BLaER1 treated with 17β-estradiol and CSF1 and Interleukin-3, amounts not matched to agents 10 nM and 100 nM (cell line): ENCODE results near the gene ADIPOR1.

Experiments
- H3K27ac ChIP-seq, 11 experiments: shearing (Covaris generic); formaldehyde crosslinking; 2 replicates each; pipeline ENCODE4 v1.8.1; 2022
- H3K27me3 ChIP-seq, 11 experiments: shearing (Covaris generic); formaldehyde crosslinking; 2 replicates each; pipeline ENCODE4 v1.8.1; 2022
- H3K36me3 ChIP-seq, 11 experiments: shearing (Covaris generic); formaldehyde crosslinking; 2 replicates each; pipeline ENCODE4 v1.8.1; 2022
- H3K4me1 ChIP-seq, 10 experiments: shearing (Covaris generic); formaldehyde crosslinking; 2 replicates each; pipeline ENCODE4 v1.8.1; 2022
- H3K4me2 ChIP-seq, 11 experiments: shearing (Covaris generic); formaldehyde crosslinking; 2 replicates each; pipeline ENCODE4 v1.8.1; 2022
- H3K4me3 ChIP-seq, 10 experiments: shearing (Covaris generic); formaldehyde crosslinking; 2 replicates each; pipeline ENCODE4 v1.8.1; 2022
- H3K9ac ChIP-seq, 11 experiments: shearing (Covaris generic); formaldehyde crosslinking; 2 replicates each; pipeline ENCODE4 v1.8.1; 2022
- H3K9me3 ChIP-seq, 11 experiments: shearing (Covaris generic); formaldehyde crosslinking; replicated peaks in 1 of 11; 2 replicates each; pipeline ENCODE4 v1.8.1; 2022
- H4K20me1 ChIP-seq, 11 experiments: shearing (Covaris generic); formaldehyde crosslinking; 2 replicates each; pipeline ENCODE4 v1.8.1; 2022
- Cebpa-rat ChIP-seq, 11 experiments: shearing (Covaris generic); IDR thresholded peaks; 2 replicates each; pipeline ENCODE4 v1.8.1; 2022

Gene ADIPOR1

GRCh38 chr1:202954057-202954745 is 3.9 kb downstream of the ADIPOR1 start:
- no peak for TF ChIP-seq Cebpa-rat (IDR thresholded peaks at IDR 0.05)
- peaks cover 23 to 75% (median 62%) of the 10 kb centered on the region in 10 experiments for H3K4me1 ChIP-seq
- H3K36me3 ChIP-seq: peaks cover 27 to 71% (median 44%) of the 10 kb centered on the region in 11 experiments
- H3K9ac ChIP-seq: peak overlapping the region in 3 of 11 experiments; percentile 76 to 100 (median 80); a peak in 6 of 22 replicates
- H3K4me3 ChIP-seq: peak overlapping the region in 3 of 10 experiments; percentile 19 to 98 (median 33); a peak in 4 of 20 replicates
- H3K4me2 ChIP-seq: peak overlapping the region in 6 of 11 experiments; percentile 67 to 95 (median 90); a peak in 12 of 22 replicates
- peak overlapping the region in 6 of 11 experiments; percentile 74 to 92 (median 90); a peak in 13 of 22 replicates for H3K27ac ChIP-seq
- H3K27me3 ChIP-seq: no peaks in the 10 kb centered on the region
- H4K20me1 ChIP-seq: peaks cover 0 to 80% (median 64%) of the 10 kb centered on the region in 11 experiments; a peak in 16 of 22 replicates
- no peaks in the 10 kb centered on the region for H3K9me3 ChIP-seq

DNA sequence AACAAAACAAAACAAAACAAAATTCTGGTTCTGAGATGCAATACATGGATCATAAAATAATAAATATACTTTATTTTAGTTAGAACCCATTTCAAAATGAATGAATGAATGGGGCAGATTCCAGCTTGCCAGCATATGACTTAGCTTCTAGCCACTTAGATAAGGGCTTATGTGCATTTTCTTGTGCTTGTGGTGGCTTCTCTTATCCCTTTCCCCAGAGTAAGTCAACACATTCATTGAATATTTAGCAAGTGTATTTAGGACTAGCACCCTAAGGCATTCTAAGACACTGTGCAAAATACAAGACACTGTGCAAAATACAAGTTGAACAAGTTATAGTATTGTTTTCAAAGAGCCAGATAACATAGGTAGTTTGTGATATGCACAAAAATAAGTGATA is 4.7 kb downstream of the ADIPOR1 start:
- Histone ChIP-seq H3K4me2 (peak overlapping the region in 7 of 11 experiments; percentile 66 to 95 (median 85); a peak in 14 of 22 replicates), H3K4me3 (peak overlapping the region in 2 of 10 experiments; percentile 33 to 98; a peak in 4 of 20 replicates), H3K27ac (peak overlapping the region in 8 of 11 experiments; percentile 43 to 92 (median 86); a peak in 15 of 22 replicates)

GRCh38 chr1:202952818-202953217 is 5.3 kb downstream of the ADIPOR1 start:
- H4K20me1 ChIP-seq: peaks cover 4 to 87% (median 64%) of the 10 kb centered on the region in 11 experiments; a peak in 16 of 22 replicates
- TF ChIP-seq Cebpa-rat (IDR thresholded peaks at IDR 0.05): peak in 6 of 11 experiments; percentile 67 to 89 (median 82); a peak in 11 of 22 replicates
- H3K4me1 ChIP-seq: peaks cover 17 to 67% (median 55%) of the 10 kb centered on the region in 10 experiments
- no peaks in the 10 kb centered on the region for H3K27me3 ChIP-seq
- peak overlapping the region in 8 of 11 experiments; percentile 17 to 95 (median 83); a peak in 15 of 22 replicates for H3K4me2 ChIP-seq
- peak overlapping the region in 4 of 10 experiments; percentile 32 to 50 (median 41); a peak in 6 of 20 replicates for H3K4me3 ChIP-seq
- peaks cover 41 to 85% (median 58%) of the 10 kb centered on the region in 11 experiments for H3K36me3 ChIP-seq
- no peaks in the 10 kb centered on the region for H3K9me3 ChIP-seq
- peak overlapping the region in 7 of 11 experiments; percentile 28 to 100 (median 75); a peak in 13 of 22 replicates for H3K9ac ChIP-seq
- peak overlapping the region in 9 of 11 experiments; percentile 30 to 92 (median 84); a peak in 16 of 22 replicates for H3K27ac ChIP-seq

More for the DNA sequence above, 4.7 kb downstream of the ADIPOR1 start:
- no peak for TF ChIP-seq Cebpa-rat (IDR thresholded peaks at IDR 0.05)
- H4K20me1 ChIP-seq: peaks cover 0 to 83% (median 64%) of the 10 kb centered on the region in 11 experiments; a peak in 16 of 22 replicates
- peaks cover 35 to 79% (median 52%) of the 10 kb centered on the region in 11 experiments for H3K36me3 ChIP-seq
- H3K9ac ChIP-seq: peak overlapping the region in 6 of 11 experiments; percentile 52 to 100 (median 76); a peak in 11 of 22 replicates
- H3K9me3 ChIP-seq: no peaks in the 10 kb centered on the region
- H3K27me3 ChIP-seq: no peaks in the 10 kb centered on the region
- H3K4me1 ChIP-seq: peaks cover 17 to 67% (median 56%) of the 10 kb centered on the region in 10 experiments

DNA sequence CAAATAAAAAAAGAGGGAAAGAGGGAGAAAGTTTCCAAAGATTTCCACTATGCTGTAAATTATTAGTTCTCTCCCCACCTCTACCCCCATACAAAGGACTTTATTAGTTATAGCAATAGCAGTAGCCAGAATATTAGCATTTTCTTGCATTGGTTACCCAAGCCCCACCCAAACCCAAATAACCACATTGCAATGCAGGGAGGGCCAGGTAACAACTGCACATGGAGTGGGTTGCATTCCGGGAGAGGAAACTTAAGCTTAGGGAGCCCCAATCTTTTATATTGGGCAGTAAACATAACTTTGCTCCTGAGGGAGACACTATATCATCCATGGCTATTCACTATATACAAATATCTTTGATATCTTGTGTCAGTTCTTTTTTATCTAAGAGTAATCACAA is 6.0 kb downstream of the ADIPOR1 start:
- peak overlapping the region in 8 of 11 experiments; percentile 17 to 95 (median 83); a peak in 14 of 22 replicates for H3K4me2 ChIP-seq

GRCh38 chr1:202951437-202951836 is 6.7 kb downstream of the ADIPOR1 start:
- H3K4me2 ChIP-seq: peak overlapping the region in 4 of 11 experiments; percentile 85 to 95 (median 94); a peak in 9 of 22 replicates
- peaks cover 54 to 95% (median 72%) of the 10 kb centered on the region in 11 experiments for H3K36me3 ChIP-seq
- peak overlapping the region in 3 of 11 experiments; percentile 76 to 80 (median 78); a peak in 5 of 22 replicates for H3K9ac ChIP-seq
- no peak for TF ChIP-seq Cebpa-rat (IDR thresholded peaks at IDR 0.05)
- no peaks in the 10 kb centered on the region for H3K27me3 ChIP-seq
- H4K20me1 ChIP-seq: peaks cover 6 to 73% (median 56%) of the 10 kb centered on the region in 11 experiments; a peak in 17 of 22 replicates
- no peaks in the 10 kb centered on the region for H3K9me3 ChIP-seq
- peak overlapping the region in 6 of 11 experiments; percentile 74 to 92 (median 90); a peak in 11 of 22 replicates for H3K27ac ChIP-seq
- peaks cover 6 to 61% (median 45%) of the 10 kb centered on the region in 10 experiments for H3K4me1 ChIP-seq
- H3K4me3 ChIP-seq: 0 out of 20 replicates have a peak overlapping the region, but pooled peaks of 1 of the 10 experiments have one; percentile 32

More for the DNA sequence above, 6.0 kb downstream of the ADIPOR1 start:
- H3K9ac ChIP-seq: peak overlapping the region in 7 of 11 experiments; percentile 28 to 80 (median 75); a peak in 13 of 22 replicates
- H3K4me1 ChIP-seq: peaks cover 13 to 67% (median 52%) of the 10 kb centered on the region in 10 experiments
- peaks cover 4 to 80% (median 63%) of the 10 kb centered on the region in 11 experiments; a peak in 16 of 22 replicates for H4K20me1 ChIP-seq
- H3K4me3 ChIP-seq: peak overlapping the region in 4 of 10 experiments; percentile 22 to 50 (median 40); a peak in 6 of 20 replicates
- H3K27me3 ChIP-seq: no peaks in the 10 kb centered on the region
- no peaks in the 10 kb centered on the region for H3K9me3 ChIP-seq
- TF ChIP-seq Cebpa-rat (IDR thresholded peaks at IDR 0.05): no peak
- H3K36me3 ChIP-seq: peaks cover 48 to 92% (median 65%) of the 10 kb centered on the region in 11 experiments
- peak overlapping the region in 9 of 11 experiments; percentile 30 to 92 (median 84); a peak in 16 of 22 replicates for H3K27ac ChIP-seq

DNA sequence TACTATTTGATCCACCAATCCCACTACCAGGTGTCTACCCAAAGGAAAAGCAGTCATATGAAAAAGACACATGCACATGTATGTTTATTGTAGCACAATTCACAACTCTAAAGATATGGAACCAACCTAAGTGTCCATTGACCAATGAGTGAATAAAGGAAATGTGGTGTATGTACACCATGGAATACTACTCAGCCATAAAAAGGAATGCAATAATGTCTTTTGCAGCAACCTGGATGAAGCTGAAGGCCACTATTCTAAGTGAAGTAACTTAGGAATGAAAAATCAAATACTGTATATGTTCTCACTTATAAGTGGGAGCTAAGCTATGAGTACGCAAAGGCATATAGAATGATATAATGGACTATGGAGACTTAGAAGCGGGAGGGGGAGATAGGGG is 12.6 kb downstream of the ADIPOR1 start:
- H3K27me3 ChIP-seq: no peaks in the 10 kb centered on the region
- no peak overlapping the region for H3K4me2 ChIP-seq
- TF ChIP-seq Cebpa-rat (IDR thresholded peaks at IDR 0.05): no peak
- H3K9me3 ChIP-seq: no peaks in the 10 kb centered on the region
- no peak overlapping the region for H3K27ac ChIP-seq
- H3K4me3 ChIP-seq: no peak overlapping the region
- H3K4me1 ChIP-seq: peaks cover 0 to 5% (median 0%) of the 10 kb centered on the region in 10 experiments; a peak in 4 of 20 replicates
- H3K9ac ChIP-seq: no peak overlapping the region
- peaks cover 0 to 60% (median 14%) of the 10 kb centered on the region in 11 experiments; a peak in 13 of 22 replicates for H4K20me1 ChIP-seq
- H3K36me3 ChIP-seq: peaks cover 99 to 100% (median 100%) of the 10 kb centered on the region in 11 experiments

- no peak overlapping the region for H3K4me2 ChIP-seq
- no peak overlapping the region for H3K27ac ChIP-seq
- peaks cover 0 to 60% (median 14%) of the 10 kb centered on the region in 11 experiments; a peak in 11 of 22 replicates for H4K20me1 ChIP-seq
- no peaks in the 10 kb centered on the region for H3K27me3 ChIP-seq
- no peaks in the 10 kb centered on the region for H3K4me1 ChIP-seq
- no peaks in the 10 kb centered on the region for H3K9me3 ChIP-seq
- no peak overlapping the region for H3K9ac ChIP-seq
- no peak overlapping the region for H3K4me3 ChIP-seq
- H3K36me3 ChIP-seq: peaks cover 99 to 100% (median 100%) of the 10 kb centered on the region in 11 experiments
- TF ChIP-seq Cebpa-rat (IDR thresholded peaks at IDR 0.05): no peak
Observed at GRCh38 chr1:202944438-202944921, 13.6 kb downstream of the ADIPOR1 start.

DNA sequence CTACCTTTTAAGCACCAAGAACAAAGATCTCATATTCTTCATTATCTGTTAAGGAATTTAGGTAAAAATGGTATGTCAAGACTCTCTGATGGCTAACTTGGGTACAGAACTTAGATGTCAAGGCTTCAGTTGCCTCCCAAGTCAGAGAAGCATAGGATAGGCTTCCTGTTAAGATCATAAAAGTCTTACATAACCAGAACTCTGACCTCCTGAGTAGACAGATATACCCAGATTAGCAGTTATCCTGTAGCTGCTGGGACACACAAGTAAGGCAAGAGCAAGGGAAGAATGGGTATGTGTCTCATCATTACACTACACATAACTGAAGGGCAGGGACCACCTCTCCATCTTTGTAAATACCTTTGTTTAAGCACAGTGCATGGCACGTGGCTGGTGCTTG is 15.7 kb downstream of the ADIPOR1 start:
- Histone ChIP-seq H3K36me3 (peaks cover 82 to 92% (median 86%) of the 10 kb centered on the region in 11 experiments), H4K20me1 (peaks cover 0 to 49% (median 6%) of the 10 kb centered on the region in 11 experiments; a peak in 7 of 22 replicates), H3K27ac (no peak overlapping the region), H3K27me3 (no peaks in the 10 kb centered on the region), H3K4me2 (no peak overlapping the region), H3K9me3 (no peaks in the 10 kb centered on the region), H3K4me3 (no peak overlapping the region), H3K4me1 (no peaks in the 10 kb centered on the region), H3K9ac (no peak overlapping the region)
- no peak for TF ChIP-seq Cebpa-rat (IDR thresholded peaks at IDR 0.05)
